ENCODE data around the gene PRDX2.

GRCh38 chr19:12789904-12790619, 11.5 kb downstream of the PRDX2 start:
- TF ChIP-seq CTCF (IDR thresholded peaks at IDR 0.05) (no peak), POLR2AphosphoS5 (IDR thresholded peaks at IDR 0.05; ENCODE audit: insufficient read depth in 1 of 2, low read depth in 1 of 2) (peak; percentile 90 to 99)

Data from vagina (tissue), 2 donors.